ENCODE results near the gene FGF19. TPM values are rescaled to one million over a fixed set of nuclear protein-coding genes. Genes with fewer than 3 reads are reported as not detected.

FGF19 gene
- total and polyA plus RNA-seq, 9 of the 15 experiments (the other 6 are each of a cell fraction or from before 2014, with no cell fraction given): 0.11 TPM; not detected in 8

- no peak for TF ChIP-seq SIN3B (IDR thresholded peaks at IDR 0.05; ENCODE audit: low read depth)
These were observed 44.2 kb downstream of the FGF19 start (continued) for GRCh38 chr11:69659591-69659990.

GRCh38 chr11:69658626-69659450 lies 45.0 kb downstream of the FGF19 start:
- no TSS peak for BruUV-seq (replicated peaks)

More at GRCh38 chr11:69658626-69659450, 45.0 kb downstream of the FGF19 start:
- WGBS (ENCODE audit: insufficient coverage, low coverage, missing lambda C conversion rate): 53% methylated on average over 18 of the region's 18 CpGs
- Histone ChIP-seq H3K9ac (ENCODE audit: insufficient read depth in 1 of 2, low read depth in 2 of 2, low read length in 2 of 2) (no peak overlapping the region), H3K36me3 (ENCODE audit: control insufficient read depth, insufficient read depth, low read length) (peaks cover 1% of the 10 kb centered on the region; the same call in 1 of the 3 replicates), H4K20me1 (replicated peaks; ENCODE audit: control insufficient read depth, insufficient read depth, low read length) (no peaks in the 10 kb centered on the region), H3K4me2 (ENCODE audit: insufficient read depth, low read length) (no peak overlapping the region), H3K27ac (ENCODE audit: extremely low read depth, low read depth, low read length) (no peak overlapping the region), H3K79me2 (ENCODE audit: control insufficient read depth, insufficient read depth, low read length) (no peaks in the 10 kb centered on the region), H3K9me1 (ENCODE audit: control insufficient read depth, insufficient read depth, low read length) (peaks cover 3% of the 10 kb centered on the region), H3K4me3 (no peak overlapping the region), H3K9me3 (replicated peaks; ENCODE audit: control insufficient read depth, insufficient read depth, low read depth, low read length) (no peaks in the 10 kb centered on the region), H3K27me3 (ENCODE audit: control insufficient read depth in 2 of 2, insufficient read depth in 2 of 2, low read length in 2 of 2) (peaks cover 0 to 11% of the 10 kb centered on the region in 2 experiments; a peak in 3 of 5 replicates), H2AFZ (ENCODE audit: low read depth, low read length) (no peak overlapping the region), H3K4me1 (replicated peaks in 1 of 2; ENCODE audit: control insufficient read depth in 2 of 2, insufficient read depth in 2 of 2, low read length in 2 of 2) (peaks cover 0 to 13% of the 10 kb centered on the region in 2 experiments; a peak in 2 of 5 replicates)
- DNase-seq (ENCODE audit: extremely low read depth in 1 of 4, low spot score in 3 of 4): no peak
- no peak for ATAC-seq
- POLR2A ChIA-PET: interaction anchor here (1.4 to 1.8 kb wide), 2 partner anchors 12 to 16 kb away, joined by 5 to 10 read pairs; partner anchors contain the start of gene LTO1
- intact Hi-C loops (cut with micrococcal nuclease) (no loop called here), in situ Hi-C loops (cut with MboI) (loop anchor here (25.0 kb wide), 2 partner anchors 822 to 1022 kb away; partner anchors contain the start of gene CPT1A)
- no peak for FAIRE-seq
- CTCF ChIA-PET (ENCODE audit: low intra/inter-chr PET ratio): no interaction called here
- TF ChIP-seq NFIC (IDR thresholded peaks at IDR 0.05) (peak; percentile 40; the same call in 1 of the 2 replicates), ZBTB40 (IDR thresholded peaks at IDR 0.05) (peak; percentile 89), ZBTB40 (CRISPR knock-in tag; IDR thresholded peaks at IDR 0.05) (peak; percentile 82), ZSCAN32 (CRISPR knock-in tag; IDR thresholded peaks at IDR 0.05) (no peak)
